ENCODE results near the gene POT1.
A peak's percentile ranks its signal among the peaks of the same experiment; 100 is the strongest.

POT1 gene

DNA sequence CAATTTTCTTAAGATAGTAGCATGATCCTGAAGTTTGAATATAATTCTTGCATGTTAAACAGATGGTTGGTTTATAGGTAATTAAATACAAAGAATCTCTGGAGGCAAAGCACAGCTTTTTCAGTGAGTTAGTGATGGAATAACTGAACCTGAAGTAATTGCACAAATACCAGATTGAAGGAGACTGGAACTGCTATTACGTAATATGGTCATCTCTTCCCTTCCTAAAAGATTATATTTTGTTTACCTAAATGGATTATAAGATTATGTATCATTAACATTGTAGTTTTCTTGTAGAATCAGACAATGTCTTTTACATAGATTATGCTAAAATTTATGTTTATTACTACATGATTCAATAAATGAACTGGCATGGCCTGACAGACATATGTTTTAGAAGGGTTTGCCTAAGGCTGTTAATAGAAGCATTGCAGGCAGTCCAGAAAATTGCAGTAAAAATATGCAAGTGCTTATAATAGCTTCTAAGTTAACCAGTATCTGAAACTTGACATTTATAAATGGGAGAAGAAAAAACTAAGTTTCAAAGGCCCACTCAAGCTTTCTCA is 128.2 kb downstream of the POT1 start:
- no peak for DNase-seq (ENCODE audit: low spot score)

DNA sequence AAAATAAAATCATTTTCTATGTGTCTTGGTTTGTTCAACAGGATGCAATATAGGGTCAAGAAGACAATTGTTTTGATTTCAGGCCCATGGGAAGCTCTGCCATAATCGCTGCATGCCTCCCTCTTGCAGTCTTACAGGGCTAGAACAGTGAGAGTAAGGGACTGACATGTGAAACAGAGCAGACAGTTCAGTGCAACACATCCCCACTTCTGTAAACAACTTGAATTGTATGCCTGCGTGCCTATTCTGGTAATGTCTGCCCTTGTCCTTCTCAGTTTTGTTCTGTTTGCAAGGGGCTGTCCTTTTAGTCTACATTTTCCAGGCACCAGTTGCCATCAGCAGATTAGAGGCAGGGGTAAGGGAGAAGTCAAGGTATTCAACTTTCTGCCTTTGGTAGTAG is 129.2 kb downstream of the POT1 start:
- no peak for DNase-seq (ENCODE audit: low spot score)

- DNase-seq (ENCODE audit: low spot score): no peak
Observed at GRCh38 chr7:124799448-124799847, 130.2 kb downstream of the POT1 start.

GRCh38 chr7:124796771-124797170 is 132.9 kb downstream of the POT1 start:
- no peak for DNase-seq (ENCODE audit: low spot score)

DNA sequence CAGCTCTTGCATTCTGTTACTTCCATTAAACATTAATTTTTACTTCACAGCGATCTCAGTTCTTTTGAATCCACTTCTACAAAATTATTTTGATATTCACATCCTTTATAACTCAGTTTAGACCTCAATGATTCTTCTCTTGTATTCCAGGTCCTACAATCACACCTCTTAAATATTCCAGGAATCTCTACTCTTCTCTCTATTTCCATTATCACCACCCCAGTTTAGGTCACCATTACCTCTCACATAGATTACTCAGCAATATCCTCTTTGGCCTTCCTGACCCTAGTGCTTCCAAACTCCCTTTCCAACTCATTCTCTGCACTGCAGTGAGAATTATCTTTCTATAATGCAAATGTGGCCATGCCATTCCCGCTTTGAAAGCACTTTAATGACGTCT is 136.9 kb downstream of the POT1 start:
- DNase-seq (ENCODE audit: low spot score): no peak

GRCh38 chr7:124792002-124792401 is 137.6 kb downstream of the POT1 start:
- no peak for DNase-seq (ENCODE audit: low spot score)

- no peak for DNase-seq (ENCODE audit: low spot score)
Observed at GRCh38 chr7:124791426-124791825, 138.2 kb downstream of the POT1 start.

DNA sequence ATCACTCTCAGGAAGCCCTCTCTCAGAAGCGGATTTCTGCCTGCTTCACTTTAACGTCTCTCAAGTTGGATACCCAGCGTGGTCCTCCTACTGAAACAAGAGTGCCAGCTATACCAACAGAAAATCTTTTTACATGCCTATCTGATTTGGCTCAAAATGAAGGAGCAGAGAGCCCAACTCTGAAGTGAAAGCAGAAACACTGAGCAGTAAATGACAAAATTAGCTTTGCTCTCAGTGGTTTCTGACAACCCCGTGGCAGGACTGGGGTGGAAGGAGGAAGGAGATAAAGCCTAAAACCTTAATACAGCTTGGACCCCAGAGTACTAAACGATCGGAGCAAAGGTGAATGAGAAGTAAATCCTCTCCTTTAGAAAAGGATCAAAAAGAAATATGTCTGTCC is 139.0 kb downstream of the POT1 start:
- DNase-seq (ENCODE audit: low spot score): no peak

DNA sequence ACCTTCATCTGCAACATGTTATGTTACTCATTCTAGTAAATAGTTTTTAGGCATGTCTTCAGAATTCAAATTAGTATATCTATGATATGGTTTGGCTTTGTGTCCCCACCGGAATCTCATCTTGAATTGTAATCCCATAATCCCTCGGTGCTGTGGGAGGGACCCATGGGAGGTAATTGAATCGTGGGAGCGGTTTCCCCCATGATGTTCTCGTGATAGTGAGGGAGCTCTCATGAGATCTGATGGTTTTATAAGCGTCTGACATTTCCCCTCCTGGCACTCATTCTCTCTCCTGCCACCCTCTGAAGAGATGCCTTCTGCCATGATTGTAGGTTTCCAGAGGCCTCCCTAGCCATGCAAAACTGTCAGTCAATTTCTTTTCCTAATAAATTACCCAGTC is 143.6 kb downstream of the POT1 start:
- DNase-seq (ENCODE audit: low spot score): no peak

- DNase-seq (ENCODE audit: low spot score): peak; percentile 75
Observed at GRCh38 chr7:124784879-124785818, 144.5 kb downstream of the POT1 start.

DNA sequence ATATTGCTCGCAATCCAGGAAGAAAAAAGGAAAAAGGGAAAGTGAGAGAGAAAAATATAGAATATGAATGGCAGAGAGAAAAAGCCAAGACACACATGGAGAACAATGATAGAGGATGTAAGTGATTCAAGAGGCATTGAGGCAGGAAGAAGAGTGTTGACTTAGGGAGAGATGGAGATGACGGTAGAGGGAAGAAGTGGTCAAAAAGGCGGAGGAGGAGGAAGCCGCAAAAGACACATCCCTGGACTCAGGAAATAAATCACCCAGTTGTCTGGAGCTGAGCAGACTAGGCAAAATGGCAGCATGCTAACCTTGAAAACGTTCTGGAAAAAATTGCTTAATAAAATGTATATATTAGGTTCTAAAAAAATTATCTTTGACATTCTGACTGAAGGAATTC is 146.4 kb downstream of the POT1 start:
- no peak for DNase-seq (ENCODE audit: low spot score)

- no peak for DNase-seq (ENCODE audit: low spot score)
Observed at GRCh38 chr7:124781907-124782734, 147.5 kb downstream of the POT1 start.

DNA sequence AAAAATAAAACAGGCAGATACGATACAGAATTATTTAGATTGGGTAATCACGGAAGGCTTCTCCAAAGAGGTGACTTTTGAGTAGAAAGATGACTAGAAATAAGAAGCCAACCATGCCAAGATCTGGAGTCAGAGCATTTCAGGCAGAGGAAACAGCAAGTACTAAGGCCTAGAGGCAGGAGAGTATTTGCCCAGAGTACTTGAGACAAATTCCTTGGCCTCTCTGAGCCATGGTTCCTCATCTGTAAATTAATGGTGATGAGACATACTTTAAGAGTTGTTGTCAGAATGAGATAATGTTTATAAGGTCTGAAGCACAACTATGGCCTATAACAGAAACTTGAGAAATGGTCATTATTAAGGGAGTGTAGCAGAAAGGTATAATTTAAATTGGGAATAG is 148.2 kb downstream of the POT1 start:
- no peak for DNase-seq (ENCODE audit: low spot score)

- DNase-seq (ENCODE audit: low spot score): no peak
Observed at GRCh38 chr7:124780608-124781007, 149.0 kb downstream of the POT1 start.

- DNase-seq (ENCODE audit: low spot score): no peak
Observed at GRCh38 chr7:124780056-124780455, 149.6 kb downstream of the POT1 start.

DNA sequence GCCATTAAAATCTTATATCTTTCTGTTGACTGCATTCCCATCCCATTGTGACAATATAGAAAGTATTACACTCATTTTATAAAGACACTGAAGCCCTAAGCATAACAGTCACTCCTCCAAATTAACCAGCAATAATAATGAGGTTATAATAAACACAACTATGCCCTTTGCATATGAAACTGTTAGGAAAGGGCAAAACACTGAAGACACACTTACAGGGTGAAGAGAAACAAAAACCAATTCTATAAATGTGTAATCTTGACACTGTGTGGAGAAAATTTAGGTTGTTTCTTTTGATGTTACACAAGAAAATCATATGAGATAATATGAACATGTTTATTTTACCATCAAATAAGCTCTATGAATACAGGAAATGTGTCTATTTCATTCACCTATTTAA is 150.0 kb downstream of the POT1 start:
- no peak for DNase-seq (ENCODE audit: low spot score)

DNA sequence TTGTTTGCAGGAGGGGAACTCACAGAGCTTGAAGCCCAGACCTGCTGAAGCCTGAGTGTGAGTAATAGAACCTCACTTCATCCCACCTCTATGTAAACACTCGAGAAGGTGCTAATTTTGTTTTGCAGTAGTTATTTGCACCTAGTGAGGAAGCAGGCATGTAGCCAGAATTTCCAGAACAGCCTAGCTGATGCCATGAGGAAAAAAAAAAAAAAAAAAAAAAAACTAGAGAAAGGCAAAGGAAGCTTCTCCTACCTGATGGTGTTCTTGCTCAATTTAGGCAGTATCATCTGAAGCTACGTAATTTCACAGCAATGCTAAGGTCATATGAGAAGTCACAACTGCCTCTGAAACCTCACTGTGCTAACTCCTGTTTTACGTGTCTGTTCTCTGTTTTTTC is 150.4 kb downstream of the POT1 start:
- no peak for DNase-seq (ENCODE audit: low spot score)

DNA sequence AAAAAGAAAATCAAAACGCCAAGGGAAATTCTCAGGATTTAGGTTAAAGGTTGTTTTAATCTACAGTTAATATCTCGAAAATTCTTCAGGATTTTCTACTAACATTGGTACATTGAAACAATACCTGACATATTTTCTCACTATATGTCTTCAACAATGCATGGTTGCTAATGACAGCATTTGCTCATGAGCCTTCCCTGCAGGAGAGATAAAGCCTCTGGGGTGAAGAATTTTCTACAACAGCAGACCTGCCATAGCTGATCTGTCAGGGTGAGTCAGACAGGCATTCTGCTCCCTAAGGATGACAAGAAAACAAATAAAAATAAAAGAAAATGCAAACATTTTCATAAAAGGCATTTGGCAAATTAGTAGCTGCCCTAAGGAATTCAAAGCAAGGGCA is 152.4 kb downstream of the POT1 start:
- no peak for DNase-seq (ENCODE audit: low spot score)

GRCh38 chr7:124776153-124776552 is 153.5 kb downstream of the POT1 start:
- DNase-seq (ENCODE audit: low spot score): no peak

DNA sequence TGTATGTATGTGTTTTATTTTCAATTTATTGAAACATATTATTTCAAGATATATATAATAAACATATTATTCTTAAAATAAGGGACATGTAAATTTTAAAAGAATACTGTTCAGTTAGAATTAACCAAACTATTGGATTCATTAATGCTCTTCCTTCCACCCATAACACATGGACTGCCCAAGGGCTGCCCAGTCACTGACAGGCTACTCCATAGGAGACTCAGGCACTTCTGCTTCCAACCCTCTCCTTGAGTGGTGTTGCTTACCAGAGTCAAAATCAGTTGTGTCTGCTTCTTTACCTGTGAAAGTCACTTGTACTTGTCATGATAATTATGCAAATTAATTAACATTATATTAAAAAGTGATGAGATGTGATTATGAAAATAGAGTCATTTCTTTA is 154.2 kb downstream of the POT1 start:
- no peak for DNase-seq (ENCODE audit: low spot score)

DNA sequence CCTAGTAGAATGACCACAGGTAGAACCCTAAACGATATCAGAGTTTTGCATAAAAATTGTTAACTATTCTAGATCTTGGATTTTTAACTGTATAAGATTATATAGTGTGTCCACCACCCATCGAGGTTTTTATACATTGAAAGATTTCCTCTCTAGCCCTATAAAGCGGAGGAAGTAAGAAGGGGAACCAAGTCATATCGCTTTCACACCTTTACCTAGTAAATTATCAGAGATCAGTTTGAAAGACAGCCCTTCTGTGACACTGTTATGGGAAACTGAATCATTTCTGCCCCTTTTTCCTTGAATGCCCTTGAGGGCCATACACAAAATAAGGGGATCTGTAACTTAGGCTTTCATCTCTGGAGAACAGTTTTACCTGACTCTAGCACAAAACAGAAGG is 155.7 kb downstream of the POT1 start:
- DNase-seq (ENCODE audit: low spot score): no peak

- no peak for DNase-seq (ENCODE audit: low spot score)
Observed at GRCh38 chr7:124773339-124773738, 156.3 kb downstream of the POT1 start.

All from GM03348 (cell line).